Stimulated activated CD8-positive, alpha-beta memory T cell treated with anti-CD3 and anti-CD28 coated beads, Interleukin-2, amount 100 ng/mL, for 1 hour (primary cell): ENCODE data around the gene TECTA.

Source experiments
- DNase-seq, 2 donors: peaks; one replicate each; pipeline ENCODE4 v3.0.0-alpha.2; 2020; ENCODE audit warnings: low read depth in 2 of 2

Gene TECTA

GRCh38 chr11:121100943-121101342 lies at the start of gene TECTA:
Gene TECTA (plus strand): TSS chr11:121101243. CDS start chr11:121102666, 1,423 bp downstream.
- no peak for DNase-seq

GRCh38 chr11:121053244-121053643 lies 47.8 kb upstream of the TECTA start:
- DNase-seq: no peak

GRCh38 chr11:121054266-121054665 lies 46.8 kb upstream of the TECTA start:
- no peak for DNase-seq

GRCh38 chr11:121055076-121055475 lies 46.0 kb upstream of the TECTA start:
- no peak for DNase-seq

- DNase-seq: no peak
These were observed 43.1 kb upstream of the TECTA start for GRCh38 chr11:121057922-121058321.

GRCh38 chr11:121058941-121059340 lies 42.1 kb upstream of the TECTA start:
- DNase-seq: no peak

- DNase-seq: no peak
These were observed 41.4 kb upstream of the TECTA start for GRCh38 chr11:121059605-121060004.

- DNase-seq: no peak
These were observed 37.3 kb upstream of the TECTA start for GRCh38 chr11:121063728-121064127.

GRCh38 chr11:121066623-121067022 lies 34.4 kb upstream of the TECTA start:
- DNase-seq: no peak

- no peak for DNase-seq
These were observed 34.0 kb upstream of the TECTA start for GRCh38 chr11:121067026-121067425.

- no peak for DNase-seq
These were observed 33.6 kb upstream of the TECTA start for GRCh38 chr11:121067453-121067852.

- no peak for DNase-seq
These were observed 32.9 kb upstream of the TECTA start for GRCh38 chr11:121067962-121068647.

GRCh38 chr11:121068787-121069186 lies 32.3 kb upstream of the TECTA start:
- DNase-seq: no peak

- DNase-seq: no peak
These were observed 29.8 kb upstream of the TECTA start for GRCh38 chr11:121070951-121071845.

- no peak for DNase-seq
These were observed 29.1 kb upstream of the TECTA start for GRCh38 chr11:121071846-121072450.

- DNase-seq: no peak
These were observed 19.7 kb upstream of the TECTA start for GRCh38 chr11:121081321-121081720.

- DNase-seq: no peak
These were observed 18.8 kb upstream of the TECTA start for GRCh38 chr11:121082219-121082618.

- DNase-seq: no peak
These were observed 18.4 kb upstream of the TECTA start for GRCh38 chr11:121082670-121083069.

GRCh38 chr11:121086866-121087265 lies 14.2 kb upstream of the TECTA start:
- DNase-seq: no peak

GRCh38 chr11:121089566-121089965 lies 11.5 kb upstream of the TECTA start:
- no peak for DNase-seq

GRCh38 chr11:121090145-121090721 lies 10.8 kb upstream of the TECTA start:
- DNase-seq: no peak

- DNase-seq: no peak
These were observed 9.4 kb upstream of the TECTA start for GRCh38 chr11:121091492-121092152.
